GF-D8 (cell line): Measurements from ENCODE around the gene CFAP77.

Experiments
- DNase-seq: peaks from one replicate; lab custom pipeline; 2025; lab: John Stamatoyannopoulos, UW

The CFAP77 gene

DNA sequence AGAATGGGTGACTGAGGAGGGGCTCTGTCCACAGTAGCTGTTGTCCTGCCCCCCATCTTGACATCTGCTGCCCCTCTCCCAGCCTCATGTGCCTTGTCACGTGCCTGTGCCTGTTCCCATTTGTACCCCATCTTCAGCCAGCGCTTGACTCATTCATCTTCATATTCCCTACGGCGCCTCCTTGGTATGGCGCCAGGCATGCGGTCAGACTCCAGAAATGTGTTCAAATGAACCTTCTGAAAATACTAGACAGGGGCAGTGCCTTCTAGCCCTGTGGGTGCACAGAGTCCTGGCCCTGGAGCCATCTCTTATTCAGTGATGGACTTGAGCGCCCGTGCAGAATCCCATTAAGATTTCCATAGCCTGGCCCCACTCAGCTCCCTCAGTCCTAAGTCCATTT lies 46.2 kb downstream of the CFAP77 start:
- DNase-seq = no peak

DNA sequence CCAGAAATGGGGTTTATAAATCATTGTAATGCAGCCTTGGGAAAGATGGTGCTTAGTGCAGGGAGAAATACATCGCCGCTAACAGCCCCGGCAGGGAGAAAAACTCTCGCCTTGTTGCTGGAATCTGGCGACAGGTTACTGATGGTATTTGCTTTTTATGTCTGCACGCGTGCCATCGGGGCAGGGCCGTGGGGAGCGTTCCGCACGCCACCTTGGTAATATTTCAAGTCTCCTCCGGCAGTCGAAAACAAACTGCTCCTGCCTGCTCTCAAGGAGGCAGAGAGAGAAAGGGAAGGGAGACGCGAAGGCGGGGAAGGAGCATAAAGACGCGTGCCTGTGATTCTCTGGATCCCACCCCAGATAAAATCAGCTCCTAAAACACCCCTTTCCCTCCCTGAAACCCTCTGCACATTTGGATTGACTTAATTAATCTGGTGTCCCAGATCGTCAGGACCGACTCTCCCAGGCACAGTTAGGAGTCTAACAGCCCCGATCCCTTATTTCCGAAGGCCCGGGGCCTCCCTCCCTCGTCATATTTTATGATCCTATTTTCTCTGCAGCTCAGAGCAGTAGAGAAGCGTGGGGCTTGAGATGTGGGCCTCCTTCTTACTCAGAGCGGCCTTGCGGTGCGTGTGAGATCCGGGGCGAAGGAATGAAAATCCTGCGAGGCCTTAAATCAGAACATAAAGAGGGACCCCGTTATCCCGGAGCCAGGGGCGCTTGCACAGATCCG lies 47.7 kb downstream of the CFAP77 start:
- DNase-seq = no peak

DNA sequence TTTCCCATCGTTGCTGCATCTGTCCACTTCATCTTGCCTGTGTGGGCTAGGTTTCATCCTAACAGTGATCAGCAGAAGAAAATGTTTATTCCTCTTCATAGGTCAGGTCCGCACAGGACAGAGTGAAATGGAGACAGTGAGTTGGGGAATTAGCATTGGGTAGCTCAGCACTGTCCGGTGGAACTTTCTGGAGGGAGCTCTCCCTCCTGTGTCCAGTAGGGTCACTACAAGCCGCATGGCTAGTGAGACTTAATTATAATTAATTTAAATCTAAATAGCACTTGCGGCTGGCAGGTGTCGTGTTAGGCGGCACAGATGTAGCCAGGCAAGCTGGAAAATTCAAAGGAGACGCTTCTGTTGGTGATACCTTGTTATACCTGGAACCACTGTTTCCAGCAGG lies 48.4 kb downstream of the CFAP77 start:
- DNase-seq = no peak

DNA sequence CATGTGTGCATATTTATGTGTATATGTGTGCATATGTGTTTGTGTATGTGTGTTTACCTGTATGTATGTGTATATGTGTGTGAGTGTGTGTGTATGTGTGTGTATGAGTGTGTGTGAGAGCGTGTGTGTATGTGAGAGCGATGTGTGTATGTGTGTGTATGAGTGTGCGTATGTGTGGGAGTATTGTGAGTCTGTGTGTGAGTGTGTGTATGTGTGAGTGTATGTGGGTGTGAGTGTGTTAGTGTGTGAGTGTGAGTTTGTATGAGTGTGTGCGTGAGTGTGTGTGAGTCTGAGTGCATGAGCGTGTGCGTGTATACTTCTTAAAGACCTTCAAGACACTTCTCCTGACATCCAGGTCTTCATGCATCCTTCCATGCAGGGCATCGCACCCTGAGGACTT lies 49.6 kb downstream of the CFAP77 start:
- no peak for DNase-seq

DNA sequence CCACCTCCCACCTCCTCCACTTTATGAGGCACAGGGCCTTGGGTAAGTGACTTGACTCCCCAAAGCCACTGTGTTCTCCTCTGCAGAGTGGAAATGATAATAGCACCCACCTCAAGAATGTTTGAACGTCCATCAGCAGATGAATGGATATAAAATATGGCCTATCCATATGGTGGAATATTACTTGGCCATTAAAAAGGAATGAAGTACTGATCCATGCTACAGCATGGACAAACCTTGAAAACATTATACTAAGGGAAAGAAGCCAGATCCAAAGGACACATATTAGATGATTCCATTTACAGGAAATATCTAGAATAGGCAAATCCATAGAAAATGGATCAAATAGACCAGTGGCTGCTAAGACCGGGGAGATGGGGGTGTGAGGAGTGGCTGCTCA lies 50.2 kb downstream of the CFAP77 start:
- DNase-seq = no peak

DNA sequence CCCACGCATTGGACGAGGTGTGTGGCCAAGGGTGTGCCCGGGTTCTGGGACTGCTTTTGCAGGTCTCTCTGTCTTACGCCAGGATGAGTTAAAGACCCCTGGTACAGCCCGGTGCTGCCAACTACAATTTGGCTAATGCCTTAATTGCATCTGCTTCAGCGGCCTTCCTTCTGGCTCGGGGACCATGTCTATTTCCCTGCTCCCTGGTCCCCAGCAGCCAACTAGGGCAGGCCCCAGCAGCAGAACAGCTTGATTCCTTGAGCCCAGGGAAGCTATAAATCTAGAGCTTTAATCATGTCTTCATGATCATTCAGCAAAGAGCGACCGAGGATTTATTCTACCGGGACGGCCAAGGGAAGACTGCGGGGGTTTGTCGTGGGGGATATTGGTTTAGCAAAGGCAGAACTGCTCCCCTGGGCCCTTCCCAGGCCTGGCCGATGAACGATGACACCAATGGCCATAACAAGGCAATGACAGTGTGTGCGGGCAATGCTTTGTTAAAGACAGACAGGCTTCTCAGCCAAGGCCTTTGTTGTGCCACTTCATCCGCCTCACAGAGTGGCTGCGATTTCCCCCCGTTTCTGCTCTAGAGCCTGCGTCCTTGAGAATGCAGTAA lies 51.4 kb downstream of the CFAP77 start:
- no peak for DNase-seq

DNA sequence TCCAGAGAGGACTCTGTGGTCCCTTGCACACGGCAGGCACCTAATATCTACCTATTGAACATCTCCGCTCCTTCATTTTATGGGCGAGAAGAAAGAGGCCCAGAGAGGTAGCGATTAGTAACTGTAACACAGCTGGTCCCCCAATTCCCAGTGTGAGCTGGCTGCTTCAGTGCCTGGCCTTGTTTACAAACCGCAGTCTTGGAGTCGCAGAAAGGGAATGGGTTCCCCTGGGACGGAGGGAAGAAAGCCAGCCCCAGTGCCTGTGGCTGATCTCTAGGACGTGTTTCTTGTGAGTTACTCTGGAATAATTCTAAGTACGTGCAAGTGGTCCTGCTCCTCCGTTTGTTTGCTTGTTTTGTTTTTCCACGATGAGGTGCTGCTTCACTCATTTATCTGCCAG lies 52.0 kb downstream of the CFAP77 start:
- no peak for DNase-seq

DNA sequence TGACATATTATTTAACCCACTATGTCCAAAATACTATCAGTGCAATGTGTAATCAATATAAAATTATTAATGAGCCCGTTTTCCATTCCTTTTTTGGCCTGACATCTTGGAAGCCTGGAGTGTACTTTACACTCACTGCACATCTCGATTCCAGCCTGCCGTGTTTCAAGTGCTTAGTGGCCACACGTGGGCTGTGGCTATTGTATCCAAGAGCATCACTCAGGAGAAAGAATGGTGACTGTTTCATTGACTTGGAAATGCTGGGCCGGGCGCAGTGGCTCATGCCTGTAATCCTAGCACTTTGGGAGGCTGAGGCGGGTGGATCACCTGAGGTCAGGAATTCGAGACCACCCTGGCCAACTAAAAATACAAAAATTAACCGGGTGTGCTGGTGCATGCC lies 54.5 kb downstream of the CFAP77 start:
- no peak for DNase-seq

DNA sequence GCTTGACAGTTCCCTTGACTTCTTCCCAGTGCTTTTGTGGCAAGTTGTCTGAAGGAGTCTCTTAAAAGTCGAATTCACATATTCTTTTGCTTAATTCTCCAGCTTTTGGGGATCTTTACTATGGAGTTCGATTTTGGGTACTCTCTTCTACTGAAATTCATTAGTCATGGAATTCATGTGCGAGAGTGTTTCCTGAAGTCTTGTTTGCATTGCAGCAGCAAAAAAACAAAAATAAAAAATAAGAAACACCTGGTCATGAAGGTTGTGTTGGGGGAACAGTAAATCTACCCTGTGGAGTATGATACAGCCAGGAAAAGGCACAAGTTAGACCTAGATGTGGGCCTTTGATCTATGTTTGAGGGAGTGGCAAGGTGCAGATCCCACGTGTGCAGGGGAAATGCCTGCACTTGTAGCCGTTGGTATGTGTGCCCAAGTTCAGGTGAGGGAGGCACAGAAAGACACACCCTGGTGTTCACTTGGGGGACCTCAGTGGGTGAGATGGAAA lies 55.2 kb downstream of the CFAP77 start:
- no peak for DNase-seq

DNA sequence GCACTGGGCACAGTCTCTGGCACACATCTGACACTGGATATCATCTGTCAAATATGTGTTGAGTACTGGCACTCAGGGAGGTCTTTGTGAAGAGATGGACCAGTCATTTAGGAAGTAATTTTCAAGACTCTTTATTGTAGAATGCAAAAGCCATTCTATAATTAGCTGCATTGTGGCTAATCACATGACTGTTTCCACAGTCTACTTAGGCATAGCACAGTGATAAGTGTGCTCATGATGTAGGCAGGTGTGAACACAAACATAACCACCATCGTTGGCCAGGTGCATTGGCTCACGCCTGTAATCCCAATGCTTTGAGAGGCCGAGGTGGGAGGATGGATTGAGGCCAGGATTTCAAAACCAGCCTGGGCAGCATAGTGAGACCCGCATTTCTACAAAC lies 62.2 kb downstream of the CFAP77 start:
- DNase-seq = no peak

DNA sequence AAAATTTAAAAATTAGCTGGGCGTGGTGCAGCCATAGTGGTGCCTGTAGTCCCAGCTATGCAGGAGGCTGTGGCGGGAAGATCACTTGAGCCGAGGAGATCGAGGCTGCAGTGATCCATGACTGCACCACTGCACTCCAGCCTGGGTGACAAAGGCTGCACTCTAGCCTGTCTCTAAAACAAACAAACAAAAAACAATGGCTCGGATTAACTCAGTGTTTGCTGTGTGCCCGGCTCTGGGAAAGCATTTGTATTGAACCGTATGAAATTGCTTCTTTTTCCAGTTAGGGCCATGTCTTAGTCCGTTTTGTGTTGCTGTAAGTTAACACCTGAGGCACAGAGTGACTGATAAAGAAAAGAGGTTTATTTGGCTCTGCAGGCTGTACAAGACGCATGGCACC lies 62.6 kb downstream of the CFAP77 start:
- no peak for DNase-seq

DNA sequence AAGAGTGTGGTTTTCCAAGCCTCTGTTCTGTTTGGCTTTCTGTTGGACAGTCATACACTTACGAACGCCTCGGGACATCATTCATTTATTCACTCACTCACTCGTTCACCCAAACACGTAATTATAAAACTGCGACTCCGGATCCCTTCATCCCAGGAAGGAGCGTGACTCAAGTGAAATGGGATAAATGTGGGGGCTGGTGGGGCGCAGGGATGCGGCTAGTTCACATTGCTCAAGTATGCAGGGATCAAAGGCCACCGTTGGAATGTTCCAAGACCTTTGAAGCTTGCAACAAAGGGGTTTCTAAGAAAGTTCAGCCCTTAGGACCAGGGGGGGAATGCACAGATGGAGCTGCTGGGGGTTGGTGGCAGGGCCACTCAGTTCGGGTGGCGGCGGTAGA lies 64.2 kb downstream of the CFAP77 start:
- no peak for DNase-seq

DNA sequence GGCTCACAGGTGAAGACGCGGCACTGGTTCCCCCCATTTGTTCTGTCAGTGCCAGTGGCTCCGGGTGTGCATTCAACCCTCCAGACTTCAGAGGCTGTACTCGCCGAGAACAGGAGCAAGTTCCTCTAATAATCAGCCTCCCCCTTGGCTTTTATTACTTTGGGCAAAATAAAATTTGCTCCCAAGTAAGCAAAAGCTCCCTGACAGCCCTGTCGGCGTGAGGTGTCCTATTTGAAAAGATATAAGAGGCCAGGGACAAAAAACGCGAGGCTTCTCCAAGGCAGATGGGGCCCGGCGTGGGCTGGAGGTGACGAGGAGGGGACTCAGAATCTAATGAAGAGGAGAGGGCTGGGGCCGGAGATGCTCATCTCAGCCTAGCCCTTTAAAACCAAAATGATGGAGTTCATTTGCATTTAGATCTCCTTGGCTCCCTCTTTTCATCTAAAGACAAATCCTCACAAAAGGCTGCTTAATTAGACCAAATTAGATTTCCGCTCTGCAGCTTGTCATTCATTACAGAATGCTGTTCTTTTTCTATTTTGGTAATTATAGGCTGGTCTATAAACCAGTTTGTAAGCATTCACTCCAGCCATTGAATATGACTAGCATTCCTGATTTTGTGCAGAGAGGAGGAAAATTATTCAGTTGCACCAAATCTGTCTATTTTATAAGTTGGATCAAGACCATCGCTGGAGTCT lies 68.5 kb downstream of the CFAP77 start:
- no peak for DNase-seq

DNA sequence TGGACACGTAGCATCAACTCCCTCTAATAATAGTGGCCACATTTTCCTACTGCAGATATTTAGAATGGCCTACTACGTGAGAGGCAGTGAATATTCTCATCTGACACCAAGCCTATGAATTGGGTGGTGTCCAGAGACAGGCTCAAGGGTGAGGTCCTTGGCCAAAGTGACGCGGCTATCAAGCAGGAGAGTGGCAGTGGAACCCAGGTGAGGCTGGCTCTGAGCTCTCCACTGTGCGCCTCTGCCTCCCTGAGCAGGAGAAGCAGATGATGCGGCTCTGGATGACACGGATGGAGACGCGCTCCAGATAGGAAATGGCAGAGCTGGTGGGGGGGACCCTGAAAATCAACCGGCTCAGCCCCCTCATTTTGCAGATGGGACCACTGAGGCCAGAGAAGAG lies 69.7 kb downstream of the CFAP77 start:
- DNase-seq = no peak

DNA sequence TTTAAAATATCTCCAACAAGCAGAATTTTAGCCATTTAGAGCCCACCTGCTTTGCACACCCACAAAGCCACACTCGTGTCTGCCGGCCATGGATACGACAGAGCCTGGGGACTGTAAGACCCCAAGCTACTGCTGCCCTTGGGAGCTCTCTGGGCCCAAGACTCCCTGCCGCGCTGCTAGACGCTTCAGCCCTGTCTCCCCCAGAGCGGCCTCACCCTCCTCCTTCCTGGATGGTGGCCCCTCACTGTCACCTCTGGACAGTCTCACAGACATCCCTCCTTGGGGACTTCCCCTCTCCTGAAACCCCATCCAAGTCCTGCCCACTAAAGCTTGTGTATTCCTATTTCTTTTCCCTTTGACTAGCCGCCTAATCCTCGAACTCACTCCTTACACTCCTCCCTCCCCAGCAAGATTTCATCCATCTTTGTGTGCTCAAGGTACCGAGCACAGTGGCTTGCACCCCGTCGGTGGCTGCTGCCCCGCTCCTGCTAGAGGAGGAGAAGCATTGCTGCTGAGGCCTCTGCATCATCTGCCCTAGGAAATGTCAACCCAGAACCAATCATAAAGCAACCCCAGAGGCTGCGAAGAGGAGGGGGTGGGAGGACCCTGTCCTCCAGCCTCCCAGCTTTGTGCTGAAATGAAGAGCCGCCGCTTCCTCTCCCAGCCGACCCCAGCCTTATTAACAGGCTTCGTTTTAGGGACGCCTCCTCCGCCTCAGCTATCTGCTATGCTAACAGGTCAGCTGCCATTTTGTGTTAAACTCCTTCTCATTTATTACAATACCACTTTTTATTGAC lies 71.2 kb downstream of the CFAP77 start:
- DNase-seq = no peak

DNA sequence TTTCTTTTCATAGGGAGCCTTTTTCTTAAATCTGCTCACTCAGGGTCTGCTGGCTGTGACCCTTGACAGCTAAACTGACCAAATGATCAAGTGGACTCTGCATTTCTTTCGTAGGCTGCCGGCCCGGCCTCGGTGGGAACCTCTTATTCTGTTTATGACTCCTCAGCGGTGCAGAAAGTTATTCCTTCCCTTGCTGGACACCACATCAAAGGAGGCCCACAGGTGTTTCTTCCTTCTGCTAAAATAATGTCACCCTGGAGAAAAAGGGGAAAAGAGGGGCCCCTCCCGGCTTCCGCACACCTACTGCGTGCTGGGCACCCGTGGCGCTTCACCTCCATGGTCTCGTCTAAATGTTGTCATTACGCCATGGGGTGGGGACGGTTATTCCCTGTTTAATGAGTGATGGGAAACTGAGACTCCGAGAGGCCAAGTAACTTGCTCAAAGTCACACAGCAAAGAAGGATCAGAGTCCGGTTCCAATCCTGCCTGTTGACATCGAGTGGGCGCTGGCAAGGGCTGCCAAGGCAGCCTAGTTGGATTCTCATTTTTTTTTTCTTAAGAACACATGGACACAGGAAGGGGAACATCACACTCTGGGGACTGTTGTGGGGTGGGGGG lies 72.3 kb downstream of the CFAP77 start:
- no peak for DNase-seq

DNA sequence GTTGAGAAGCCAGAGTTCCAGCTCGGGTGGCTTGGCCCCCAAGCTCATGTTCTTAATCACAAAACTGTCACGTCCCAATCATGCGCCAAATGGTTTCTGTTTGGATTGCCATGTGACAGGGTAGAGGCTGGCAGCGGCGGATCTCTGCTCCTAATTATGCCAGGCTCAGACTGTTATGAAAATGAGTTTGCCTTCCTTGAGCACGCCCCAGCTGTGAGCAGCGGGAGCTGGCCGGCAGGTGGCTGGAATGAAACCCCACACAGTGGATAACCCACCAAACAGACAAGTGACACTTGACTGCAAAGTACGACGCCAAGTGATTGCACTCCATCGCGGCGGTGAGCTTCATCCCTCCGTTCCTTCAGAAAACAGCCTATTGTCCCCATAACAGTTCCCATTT lies 75.4 kb downstream of the CFAP77 start:
- no peak for DNase-seq

DNA sequence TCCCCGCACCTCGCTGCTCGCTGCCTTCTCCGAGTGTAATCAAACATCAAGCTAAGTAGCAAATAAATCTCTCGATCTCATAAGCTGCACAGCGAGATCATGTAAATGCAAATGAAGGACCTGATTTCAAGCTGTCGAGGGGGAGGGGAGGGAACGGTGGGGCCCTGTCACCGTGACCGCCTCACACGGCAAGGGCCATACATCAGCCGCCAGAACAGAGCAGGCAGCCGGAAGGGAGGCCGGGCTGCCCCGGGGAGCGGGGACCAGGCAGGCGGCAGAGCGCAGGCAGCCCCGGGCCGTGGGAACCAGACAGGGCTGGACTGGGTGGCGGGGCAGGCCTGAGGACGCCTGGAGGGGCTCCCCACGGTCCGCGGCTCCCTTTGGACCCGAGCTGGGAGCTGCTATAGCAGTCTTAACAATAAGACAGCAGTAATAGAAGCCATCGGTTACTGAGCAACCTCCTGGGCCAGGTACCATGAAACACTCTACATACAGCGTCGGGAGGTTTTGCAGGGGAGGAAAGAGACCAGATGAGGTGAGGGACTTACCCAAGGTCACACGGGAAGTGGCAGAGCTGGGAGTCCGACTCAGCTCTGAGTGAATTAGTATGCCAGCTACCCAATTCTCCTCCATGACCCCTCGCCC lies 76.8 kb downstream of the CFAP77 start:
- DNase-seq = no peak

DNA sequence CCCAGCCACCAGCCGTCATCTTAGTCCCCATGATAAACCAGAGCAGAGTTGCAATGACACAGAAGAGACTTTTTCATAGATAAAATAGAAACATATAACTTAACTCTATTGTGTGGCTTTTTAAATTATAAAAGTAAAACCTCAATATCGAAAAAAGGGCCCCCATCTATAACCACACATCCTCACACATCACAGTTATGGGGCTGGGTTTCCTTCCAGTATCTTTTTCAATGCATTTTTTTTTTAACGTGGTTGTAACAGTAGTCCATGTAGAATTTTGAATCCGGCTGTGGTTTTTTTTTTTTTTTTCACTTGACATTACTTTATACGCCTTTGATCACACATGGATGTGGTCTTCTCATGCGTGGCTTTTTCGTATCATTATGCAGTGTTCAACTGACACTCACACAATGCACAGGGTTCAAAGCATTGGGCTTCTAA lies 77.4 kb downstream of the CFAP77 start:
- DNase-seq = no peak

DNA sequence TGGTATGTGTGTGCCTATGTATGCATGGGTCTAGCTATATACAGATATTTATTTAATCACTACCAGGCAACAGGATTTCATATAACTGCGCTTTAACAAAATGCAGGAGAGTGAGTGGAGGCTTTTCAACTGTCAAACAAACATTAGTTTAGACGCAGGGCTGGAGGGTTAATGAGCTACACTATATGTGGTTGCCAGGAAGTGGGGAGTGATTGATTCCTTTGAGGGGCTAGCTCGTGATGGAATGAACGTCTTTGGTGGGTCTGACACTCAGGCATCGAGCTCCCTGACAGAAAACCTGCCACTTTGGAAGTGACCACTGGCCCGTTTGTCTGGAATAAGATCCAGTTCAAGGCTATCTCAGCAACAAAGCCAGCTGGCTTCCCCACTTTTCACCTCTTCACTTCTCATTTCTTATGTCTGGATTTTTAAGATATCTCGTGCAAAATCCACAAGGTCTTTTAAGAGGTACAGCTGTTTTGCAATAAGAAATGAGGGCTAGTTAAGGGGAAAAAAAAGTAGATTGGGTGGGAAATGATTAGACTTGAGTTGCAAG lies 78.0 kb downstream of the CFAP77 start:
- DNase-seq = no peak

DNA sequence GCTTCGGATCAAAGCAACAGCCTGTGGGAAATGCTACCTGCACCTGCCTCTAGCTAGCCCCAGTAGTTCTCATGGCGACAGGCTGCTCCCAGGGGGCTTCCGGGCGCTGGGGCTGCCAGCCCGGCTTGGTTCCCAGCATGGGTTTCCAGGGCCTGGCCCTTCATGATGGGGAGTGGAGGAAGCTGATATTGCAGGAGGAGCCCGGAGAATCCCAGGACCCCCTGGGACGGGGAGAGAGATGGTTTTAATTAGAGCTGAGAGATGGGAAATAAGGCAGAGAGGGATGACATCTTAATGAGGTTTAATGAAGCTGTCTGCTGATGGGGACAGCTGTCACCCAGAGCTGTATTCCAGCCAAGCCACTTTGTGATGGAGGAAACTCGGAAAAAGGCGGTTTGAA lies 78.6 kb downstream of the CFAP77 start:
- DNase-seq = no peak
